DMS153 treated with DMSO at 0.1 percent for 48 hours (cell line): ENCODE data around the gene PTGDR2.

Source experiments
- DNase-seq: peaks from one replicate; lab custom pipeline; 2025; ENCODE audit not compliant: unreplicated experiment; lab: John Stamatoyannopoulos, UW

PTGDR2 gene

GRCh38 chr11:60855726-60856633, at the start of gene PTGDR2:
PTGDR2 (minus strand) TSS chr11:60855950; CDS start chr11:60853722, 2,228 bp downstream.
- no peak for DNase-seq

- no peak for DNase-seq
Observed at GRCh38 chr11:60905047-60905446, 49.3 kb upstream of the PTGDR2 start.

GRCh38 chr11:60902625-60903024, 46.9 kb upstream of the PTGDR2 start:
- DNase-seq: no peak

- no peak for DNase-seq
Observed at GRCh38 chr11:60900673-60901404, 45.1 kb upstream of the PTGDR2 start.

- no peak for DNase-seq
Observed at GRCh38 chr11:60899977-60900376, 44.2 kb upstream of the PTGDR2 start.

- DNase-seq: peak; percentile 24
Observed at GRCh38 chr11:60899046-60899936, 43.5 kb upstream of the PTGDR2 start.

GRCh38 chr11:60897496-60897895, 41.7 kb upstream of the PTGDR2 start:
- DNase-seq: no peak

GRCh38 chr11:60895687-60896086, 39.9 kb upstream of the PTGDR2 start:
- no peak for DNase-seq

GRCh38 chr11:60891103-60891741, 35.5 kb upstream of the PTGDR2 start:
- no peak for DNase-seq

GRCh38 chr11:60890696-60891095, 34.9 kb upstream of the PTGDR2 start:
- DNase-seq: no peak

GRCh38 chr11:60889869-60890311, 34.1 kb upstream of the PTGDR2 start:
- DNase-seq: no peak

GRCh38 chr11:60887556-60887955, 31.8 kb upstream of the PTGDR2 start:
- DNase-seq: peak; percentile 66

GRCh38 chr11:60880643-60881282, 25.0 kb upstream of the PTGDR2 start:
- DNase-seq: peak; percentile 74

- DNase-seq: no peak
Observed at GRCh38 chr11:60879971-60880588, 24.3 kb upstream of the PTGDR2 start.

- no peak for DNase-seq
Observed at GRCh38 chr11:60879104-60879503, 23.4 kb upstream of the PTGDR2 start.

- no peak for DNase-seq
Observed at GRCh38 chr11:60878245-60879101, 22.7 kb upstream of the PTGDR2 start.

GRCh38 chr11:60876168-60876485, 20.4 kb upstream of the PTGDR2 start:
- DNase-seq: no peak

GRCh38 chr11:60875366-60876167, 19.8 kb upstream of the PTGDR2 start:
- no peak for DNase-seq
